ENCODE measurements around the gene PRRG2.

PRRG2 gene

DNA sequence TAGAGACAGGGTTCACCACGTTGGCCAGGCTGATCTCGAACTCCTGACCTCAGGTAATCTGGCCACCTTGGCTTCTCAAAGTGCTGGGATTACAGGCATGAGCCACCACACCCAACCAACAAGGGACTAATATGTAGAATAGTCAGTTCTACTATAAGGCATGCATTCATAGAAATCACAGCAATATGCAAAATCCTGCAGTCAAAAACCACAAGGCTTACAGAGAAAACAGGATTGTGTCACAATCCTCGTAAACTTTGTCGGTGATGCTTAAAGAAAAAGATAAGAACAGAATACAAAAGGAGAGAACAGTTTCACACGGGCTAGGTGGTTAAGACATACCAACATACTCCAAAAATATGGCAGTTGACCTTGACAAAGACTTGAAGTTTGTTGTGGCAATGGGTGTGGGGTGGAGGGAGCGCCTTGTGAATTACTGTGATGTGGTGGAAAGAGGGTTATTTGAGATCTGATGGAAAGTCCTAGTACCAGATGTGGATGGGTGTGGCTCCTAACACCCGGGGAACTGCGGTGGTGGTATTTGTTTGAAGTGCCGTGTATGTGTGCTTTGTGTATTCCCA, 13.2 kb upstream of the PRRG2 start:
- Histone ChIP-seq H4K8ac (ENCODE audit: low read depth, low read length) (no peak overlapping the region), H3K36me3 (ENCODE audit: control insufficient read depth, insufficient read depth, low read length) (peaks cover under 1% of the 10 kb centered on the region), H3K79me2 (ENCODE audit: control insufficient read depth, insufficient read depth, low read length) (peaks cover 5% of the 10 kb centered on the region), H2BK5ac (ENCODE audit: low read length) (no peak overlapping the region), H3K4me3 (ENCODE audit: low read length) (no peak overlapping the region), H4K5ac (ENCODE audit: low read length) (no peak overlapping the region), H3K4me2 (ENCODE audit: low read length) (no peak overlapping the region), H3K4ac (ENCODE audit: low read depth, low read length) (no peak overlapping the region), H3K27me3 (ENCODE audit: insufficient read depth, low read length, poor library complexity) (no peaks in the 10 kb centered on the region), H2BK15ac (replicated peaks; ENCODE audit: low read depth) (no peak overlapping the region), H2AK5ac (ENCODE audit: low read length) (no peak overlapping the region), H3K4me1 (ENCODE audit: control insufficient read depth, low read depth, low read length) (no peaks in the 10 kb centered on the region), H2BK120ac (ENCODE audit: low read depth, low read length) (no peak overlapping the region), H3K79me1 (ENCODE audit: low read length) (peaks cover 12% of the 10 kb centered on the region), H3K56ac (ENCODE audit: low read length) (no peak overlapping the region), H3K18ac (ENCODE audit: low read length) (no peak overlapping the region), H3K27ac (ENCODE audit: low read depth, low read length) (no peak overlapping the region), H3K23ac (ENCODE audit: low read length) (no peak overlapping the region), H3K9ac (ENCODE audit: low read length) (no peak overlapping the region)
- DNase-seq, result no peak
- WGBS (ENCODE audit: extremely low coverage, insufficient coverage, low lambda C conversion rate), result 100% methylated on average over 1 of the region's 9 CpGs

DNA sequence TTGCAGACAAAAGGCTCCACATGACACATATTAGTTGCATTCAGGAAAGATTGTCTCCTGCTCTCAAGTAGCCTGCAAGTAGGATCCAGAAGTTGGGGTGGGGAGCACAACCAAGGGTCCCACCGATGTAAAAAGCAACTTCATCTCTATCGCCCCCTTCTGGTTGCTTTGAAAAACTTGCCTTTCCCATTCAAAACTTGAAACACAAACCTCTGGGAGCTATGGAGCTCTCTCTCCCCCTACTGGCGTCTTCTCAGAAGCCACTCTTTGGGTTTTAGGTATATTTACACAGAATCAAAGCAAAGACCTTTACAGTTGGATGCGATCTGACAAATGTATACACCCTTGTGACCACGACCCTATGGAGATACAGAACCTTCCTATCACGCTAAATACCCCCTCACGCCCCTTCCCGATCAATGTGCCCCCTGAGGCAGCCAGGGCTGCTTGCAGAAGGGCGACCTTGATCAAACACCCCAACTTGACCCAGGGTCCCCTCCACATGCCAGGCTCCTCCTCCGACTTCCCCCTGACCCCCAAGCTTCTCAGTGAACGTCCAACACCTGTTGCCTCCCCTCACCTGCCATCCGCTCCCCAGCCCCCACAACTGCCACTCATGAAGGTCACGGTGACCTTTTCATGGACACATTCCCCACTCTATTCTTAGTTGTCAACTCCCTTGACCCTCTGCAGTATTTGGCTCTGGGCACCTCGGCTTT, 10.8 kb upstream of the PRRG2 start:
- DNase-seq, result peak; percentile 91
- no peak overlapping the region for H4K8ac ChIP-seq (ENCODE audit: low read depth, low read length)
- H2BK15ac ChIP-seq (replicated peaks; ENCODE audit: low read depth), result no peak overlapping the region
- no peak overlapping the region for H4K5ac ChIP-seq (ENCODE audit: low read length)
- H3K4ac ChIP-seq (ENCODE audit: low read depth, low read length), result no peak overlapping the region
- no peak overlapping the region for H3K23ac ChIP-seq (ENCODE audit: low read length)
- H2AK5ac ChIP-seq (ENCODE audit: low read length), result no peak overlapping the region
- H3K27me3 ChIP-seq (ENCODE audit: insufficient read depth, low read length, poor library complexity), result no peaks in the 10 kb centered on the region
- H2BK120ac ChIP-seq (ENCODE audit: low read depth, low read length), result no peak overlapping the region
- H3K4me3 ChIP-seq (ENCODE audit: low read length), result no peak overlapping the region
- WGBS (ENCODE audit: extremely low coverage, insufficient coverage, low lambda C conversion rate), result no CpG with 5 or more reads among the region's 14 CpGs
- peak overlapping the region; percentile 26 for H3K9ac ChIP-seq (ENCODE audit: low read length)
- peaks cover 14% of the 10 kb centered on the region for H3K79me1 ChIP-seq (ENCODE audit: low read length)
- peak overlapping the region; percentile 37 for H3K56ac ChIP-seq (ENCODE audit: low read length)
- H3K27ac ChIP-seq (ENCODE audit: low read depth, low read length), result no peak overlapping the region
- H3K79me2 ChIP-seq (ENCODE audit: control insufficient read depth, insufficient read depth, low read length), result peaks cover 7% of the 10 kb centered on the region
- H3K36me3 ChIP-seq (ENCODE audit: control insufficient read depth, insufficient read depth, low read length), result peaks cover 2% of the 10 kb centered on the region
- no peak overlapping the region for H3K18ac ChIP-seq (ENCODE audit: low read length)
- no peak overlapping the region for H3K4me2 ChIP-seq (ENCODE audit: low read length)
- H2BK5ac ChIP-seq (ENCODE audit: low read length), result no peak overlapping the region
- no peaks in the 10 kb centered on the region for H3K4me1 ChIP-seq (ENCODE audit: control insufficient read depth, low read depth, low read length)

DNA sequence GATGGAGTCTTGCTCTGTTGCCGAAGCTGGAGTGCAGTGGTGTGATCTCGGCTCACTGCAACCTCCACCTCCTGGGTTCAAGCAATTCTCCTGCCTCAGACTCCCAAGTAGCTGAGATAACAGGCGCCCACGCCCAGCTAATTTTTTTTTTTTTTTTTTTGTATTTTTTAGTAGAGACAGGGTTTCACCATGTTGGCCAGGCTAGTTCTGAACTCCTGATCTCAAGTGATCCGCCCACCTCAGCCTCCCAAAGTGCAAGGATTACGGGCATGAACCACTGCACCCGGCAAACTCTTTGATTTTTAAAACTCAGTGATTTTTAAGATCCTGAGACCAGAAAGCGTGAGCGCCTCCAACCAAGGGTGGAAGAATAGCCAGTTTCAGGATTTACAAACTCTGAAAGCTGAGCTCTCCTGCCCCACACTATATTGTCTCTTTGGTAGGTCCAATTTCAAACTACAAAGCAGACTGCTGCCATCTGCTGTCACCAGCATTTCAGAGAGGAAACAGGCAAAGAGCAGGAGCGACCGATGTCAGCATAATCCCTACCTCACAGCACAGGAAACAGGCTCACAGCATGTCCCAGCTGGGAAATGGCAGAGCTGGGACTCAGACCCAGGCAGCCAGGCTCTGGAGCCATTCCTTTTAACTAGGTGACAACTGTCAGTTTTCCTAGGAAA, 10.0 kb upstream of the PRRG2 start:
- Histone ChIP-seq H3K4me2 (ENCODE audit: low read length) (no peak overlapping the region), H3K9ac (ENCODE audit: low read length) (no peak overlapping the region), H3K4me1 (ENCODE audit: control insufficient read depth, low read depth, low read length) (no peaks in the 10 kb centered on the region), H3K4me3 (ENCODE audit: low read length) (no peak overlapping the region), H3K4ac (ENCODE audit: low read depth, low read length) (no peak overlapping the region), H3K18ac (ENCODE audit: low read length) (no peak overlapping the region), H3K23ac (ENCODE audit: low read length) (no peak overlapping the region), H2AK5ac (ENCODE audit: low read length) (no peak overlapping the region), H3K56ac (ENCODE audit: low read length) (peak overlapping the region; percentile 34), H3K36me3 (ENCODE audit: control insufficient read depth, insufficient read depth, low read length) (peaks cover 2% of the 10 kb centered on the region), H2BK15ac (replicated peaks; ENCODE audit: low read depth) (no peak overlapping the region), H3K27me3 (ENCODE audit: insufficient read depth, low read length, poor library complexity) (no peaks in the 10 kb centered on the region), H3K27ac (ENCODE audit: low read depth, low read length) (no peak overlapping the region), H3K79me1 (ENCODE audit: low read length) (peaks cover 14% of the 10 kb centered on the region), H4K5ac (ENCODE audit: low read length) (no peak overlapping the region), H4K8ac (ENCODE audit: low read depth, low read length) (no peak overlapping the region), H2BK5ac (ENCODE audit: low read length) (no peak overlapping the region), H3K79me2 (ENCODE audit: control insufficient read depth, insufficient read depth, low read length) (peaks cover 7% of the 10 kb centered on the region), H2BK120ac (ENCODE audit: low read depth, low read length) (no peak overlapping the region)
- DNase-seq, result peak; percentile 92
- WGBS (ENCODE audit: extremely low coverage, insufficient coverage, low lambda C conversion rate), result no CpG with 5 or more reads among the region's 11 CpGs

DNA sequence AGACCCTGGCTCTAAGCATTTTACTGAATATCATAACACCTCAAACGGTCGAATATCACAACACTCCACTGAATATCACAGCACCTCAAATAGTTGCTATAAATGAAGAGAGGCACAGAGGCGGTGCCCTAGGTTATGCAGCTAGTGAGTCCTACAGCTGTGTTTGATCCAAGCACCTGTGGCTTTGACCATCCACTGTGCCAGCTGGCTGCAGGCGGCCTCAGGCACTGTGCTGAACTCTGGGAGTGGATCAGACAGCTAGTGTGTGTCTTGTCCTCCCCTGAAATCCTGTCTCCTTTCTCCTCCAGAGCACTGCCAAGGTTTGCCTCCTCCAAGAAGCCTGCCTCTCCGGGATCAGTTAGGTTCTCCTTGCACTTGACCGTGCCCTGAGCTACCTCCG, 8.1 kb upstream of the PRRG2 start:
- Histone ChIP-seq H3K23ac (ENCODE audit: low read length) (no peak overlapping the region), H2AK5ac (ENCODE audit: low read length) (no peak overlapping the region), H4K8ac (ENCODE audit: low read depth, low read length) (no peak overlapping the region), H3K4me2 (ENCODE audit: low read length) (no peak overlapping the region), H2BK15ac (replicated peaks; ENCODE audit: low read depth) (no peak overlapping the region), H3K79me2 (ENCODE audit: control insufficient read depth, insufficient read depth, low read length) (peaks cover 7% of the 10 kb centered on the region), H3K4me3 (ENCODE audit: low read length) (no peak overlapping the region), H3K27ac (ENCODE audit: low read depth, low read length) (no peak overlapping the region), H3K4me1 (ENCODE audit: control insufficient read depth, low read depth, low read length) (no peaks in the 10 kb centered on the region), H2BK120ac (ENCODE audit: low read depth, low read length) (no peak overlapping the region), H3K27me3 (ENCODE audit: insufficient read depth, low read length, poor library complexity) (no peaks in the 10 kb centered on the region), H3K4ac (ENCODE audit: low read depth, low read length) (no peak overlapping the region), H3K18ac (ENCODE audit: low read length) (no peak overlapping the region), H3K36me3 (ENCODE audit: control insufficient read depth, insufficient read depth, low read length) (peaks cover 2% of the 10 kb centered on the region), H3K79me1 (ENCODE audit: low read length) (peaks cover 12% of the 10 kb centered on the region), H2BK5ac (ENCODE audit: low read length) (no peak overlapping the region), H4K5ac (ENCODE audit: low read length) (no peak overlapping the region), H3K9ac (ENCODE audit: low read length) (no peak overlapping the region), H3K56ac (ENCODE audit: low read length) (no peak overlapping the region)
- DNase-seq, result no peak
- no CpG with 5 or more reads among the region's 7 CpGs for WGBS (ENCODE audit: extremely low coverage, insufficient coverage, low lambda C conversion rate)

DNA sequence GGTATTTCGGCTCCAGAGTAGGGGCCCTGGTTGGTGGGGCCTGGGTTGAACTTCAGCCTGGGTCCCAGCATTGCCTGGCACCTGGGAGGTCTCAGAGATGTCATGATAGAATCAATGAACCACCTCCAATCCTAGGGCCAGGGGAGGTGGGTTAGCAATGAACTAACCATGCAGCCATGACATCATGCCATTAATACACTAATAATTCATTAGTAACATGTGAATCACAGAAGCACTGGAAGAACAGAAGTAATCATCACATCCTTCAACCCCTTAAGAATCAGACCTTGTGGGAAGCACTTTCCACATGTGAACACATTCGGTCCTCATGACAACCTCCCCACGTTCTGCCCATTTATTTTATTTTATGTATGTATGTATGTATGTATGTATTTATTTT, 7.7 kb upstream of the PRRG2 start:
- no peak overlapping the region for H3K4ac ChIP-seq (ENCODE audit: low read depth, low read length)
- no peak overlapping the region for H3K23ac ChIP-seq (ENCODE audit: low read length)
- DNase-seq, result no peak
- H3K56ac ChIP-seq (ENCODE audit: low read length), result no peak overlapping the region
- H3K4me1 ChIP-seq (ENCODE audit: control insufficient read depth, low read depth, low read length), result no peaks in the 10 kb centered on the region
- H2BK15ac ChIP-seq (replicated peaks; ENCODE audit: low read depth), result no peak overlapping the region
- peaks cover 2% of the 10 kb centered on the region for H3K36me3 ChIP-seq (ENCODE audit: control insufficient read depth, insufficient read depth, low read length)
- no peak overlapping the region for H3K9ac ChIP-seq (ENCODE audit: low read length)
- no peak overlapping the region for H3K4me2 ChIP-seq (ENCODE audit: low read length)
- H3K18ac ChIP-seq (ENCODE audit: low read length), result no peak overlapping the region
- peaks cover 5% of the 10 kb centered on the region for H3K79me2 ChIP-seq (ENCODE audit: control insufficient read depth, insufficient read depth, low read length)
- H2AK5ac ChIP-seq (ENCODE audit: low read length), result no peak overlapping the region
- H3K27me3 ChIP-seq (ENCODE audit: insufficient read depth, low read length, poor library complexity), result no peaks in the 10 kb centered on the region
- H3K79me1 ChIP-seq (ENCODE audit: low read length), result peaks cover 8% of the 10 kb centered on the region
- H3K27ac ChIP-seq (ENCODE audit: low read depth, low read length), result no peak overlapping the region
- H4K8ac ChIP-seq (ENCODE audit: low read depth, low read length), result no peak overlapping the region
- H3K4me3 ChIP-seq (ENCODE audit: low read length), result no peak overlapping the region
- H2BK5ac ChIP-seq (ENCODE audit: low read length), result no peak overlapping the region
- H2BK120ac ChIP-seq (ENCODE audit: low read depth, low read length), result no peak overlapping the region
- H4K5ac ChIP-seq (ENCODE audit: low read length), result no peak overlapping the region
- no CpG with 5 or more reads among the region's 3 CpGs for WGBS (ENCODE audit: extremely low coverage, insufficient coverage, low lambda C conversion rate)
